NCI-H2107 treated with DMSO at 0.1 percent for 48 hours (cell line): Measurements from ENCODE around the gene KCTD6.

Experiments used
- DNase-seq: peaks from one replicate; lab custom pipeline; 2025; ENCODE audit not compliant: unreplicated experiment; lab: John Stamatoyannopoulos, UW

Gene KCTD6

DNA sequence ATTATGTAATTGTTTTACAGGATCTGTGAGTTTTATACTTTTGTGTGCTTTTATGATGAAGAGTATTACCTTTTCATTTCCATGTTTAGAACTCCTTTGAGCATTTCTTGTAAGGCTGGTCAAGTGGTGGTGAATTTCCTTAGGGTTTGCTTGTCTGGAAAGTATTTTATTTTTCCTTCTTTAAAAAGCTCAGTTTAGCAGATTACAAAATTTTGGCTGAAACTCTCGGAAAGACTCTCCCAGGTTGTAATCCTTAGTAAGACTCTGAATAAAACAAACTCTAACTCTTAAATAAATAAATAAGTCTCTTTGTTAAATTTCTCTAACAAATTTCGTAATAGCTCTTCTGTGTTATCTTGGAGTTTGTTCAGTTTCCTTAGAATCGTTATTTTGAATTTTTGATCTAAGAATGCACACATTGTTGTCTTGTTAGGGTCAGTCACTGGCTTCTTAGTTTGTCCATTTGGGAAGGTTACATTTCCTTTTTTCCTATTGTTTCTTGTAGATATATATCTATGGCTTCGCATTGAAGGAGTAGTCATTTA, 59.8 kb downstream of the KCTD6 start:
- no peak for DNase-seq
